Aorta (tissue), 5 donors: ENCODE results near the gene MSI2. TPM values are rescaled to one million over a fixed set of nuclear protein-coding genes. Genes with fewer than 3 reads are reported as not detected.

Source experiments
- ATAC-seq: fragments of 200-7000 bp; cut with Tn5 transposase; one replicate; pipeline ENCODE4 v1.9.1; 2022; ENCODE audit warnings: moderate library complexity; ENCODE audit not compliant: low FRiP score
- DNase-seq, 2 donors: peaks; one replicate each; pipeline ENCODE4 v3.0.0-alpha.2; 2020
- H3K27ac ChIP-seq, 2 donors: one replicate each; pipeline ENCODE4 v1.5.1; 2013; ENCODE audit warnings: low read length in 2 of 2, mild to moderate bottlenecking in 2 of 2, moderate library complexity in 2 of 2, control low read depth in 1 of 2, inconsistent platforms in 1 of 2, low read depth in 1 of 2
- H3K27me3 ChIP-seq, 2 donors: one replicate each; pipeline ENCODE4 v1.6.1; 2013; ENCODE audit warnings: control low read depth in 1 of 2, low read length in 1 of 2, mild to moderate bottlenecking in 1 of 2, moderate library complexity in 1 of 2; ENCODE audit not compliant: insufficient read depth in 2 of 2, control insufficient read depth in 1 of 2
- H3K36me3 ChIP-seq, 2 donors: one replicate each; pipeline ENCODE4 v1.6.1; 2013; ENCODE audit warnings: control low read depth in 1 of 2, low read length in 1 of 2, mild to moderate bottlenecking in 1 of 2; ENCODE audit not compliant: insufficient read depth in 2 of 2, control insufficient read depth in 1 of 2
- H3K4me1 ChIP-seq, 2 donors: one replicate each; pipeline ENCODE4 v1.6.1; 2013; ENCODE audit warnings: low read length in 2 of 2, control low read depth in 1 of 2, mild to moderate bottlenecking in 1 of 2, moderate library complexity in 1 of 2; ENCODE audit not compliant: insufficient read depth in 2 of 2, control insufficient read depth in 1 of 2
- H3K4me3 ChIP-seq, 2 donors: one replicate each; pipeline ENCODE4 v1.5.1; 2013; ENCODE audit warnings: low read length in 2 of 2, control low read depth in 1 of 2, mild to moderate bottlenecking in 1 of 2
- H3K9me3 ChIP-seq: one replicate; pipeline ENCODE4 v1.6.1; 2013; ENCODE audit warnings: mild to moderate bottlenecking, low read length; ENCODE audit not compliant: control insufficient read depth
- WGBS, 2 donors: extraction: QIAGEN DNeasy Blood & Tissue Kit; methylation state at CpG; one replicate each; pipeline ENCODE4 v1.1.7; 2013; 5-methylcytosine and 5-hydroxymethylcytosine counted together
- intact Hi-C, 2 donors: fragments of 100-400 bp; cut with DNase I; formaldehyde crosslinking; loops; one replicate each; pipeline versions ENCODE4 v1.14.2 to v1.15.0; 2022
- polyA plus RNA-seq, 2 donors: library from polyadenylated mRNA; stranded (reverse); fragments of 200-250 nt; gene quantifications; one replicate each; pipeline ENCODE4 v1.2.3, GENCODE V29; 2013
- total RNA-seq, 2 donors: library from RNA; stranded (reverse); fragmentation: NEBNext Ultra II Directional; extraction: Animal tissue kit (Norgen Biotek cat#: 25700); gene quantifications; one replicate each; pipeline ENCODE4 v1.2.1, GENCODE V29; 2021
- donor health status: healthy with polysubstance abuse.
- donor health status: Bipolar disorder and iron deficiency.
- donor health status: DM: no; HTN: no; CAD: no.
- donor health status: DM: no; HTN: no; CAD: no.
- donor health status: DM: yes; HTN: yes; CAD: no.

MSI2 gene
- total and polyA plus RNA-seq, 4 donors = 9.3 to 48.2 (median 29.1) TPM

DNA sequence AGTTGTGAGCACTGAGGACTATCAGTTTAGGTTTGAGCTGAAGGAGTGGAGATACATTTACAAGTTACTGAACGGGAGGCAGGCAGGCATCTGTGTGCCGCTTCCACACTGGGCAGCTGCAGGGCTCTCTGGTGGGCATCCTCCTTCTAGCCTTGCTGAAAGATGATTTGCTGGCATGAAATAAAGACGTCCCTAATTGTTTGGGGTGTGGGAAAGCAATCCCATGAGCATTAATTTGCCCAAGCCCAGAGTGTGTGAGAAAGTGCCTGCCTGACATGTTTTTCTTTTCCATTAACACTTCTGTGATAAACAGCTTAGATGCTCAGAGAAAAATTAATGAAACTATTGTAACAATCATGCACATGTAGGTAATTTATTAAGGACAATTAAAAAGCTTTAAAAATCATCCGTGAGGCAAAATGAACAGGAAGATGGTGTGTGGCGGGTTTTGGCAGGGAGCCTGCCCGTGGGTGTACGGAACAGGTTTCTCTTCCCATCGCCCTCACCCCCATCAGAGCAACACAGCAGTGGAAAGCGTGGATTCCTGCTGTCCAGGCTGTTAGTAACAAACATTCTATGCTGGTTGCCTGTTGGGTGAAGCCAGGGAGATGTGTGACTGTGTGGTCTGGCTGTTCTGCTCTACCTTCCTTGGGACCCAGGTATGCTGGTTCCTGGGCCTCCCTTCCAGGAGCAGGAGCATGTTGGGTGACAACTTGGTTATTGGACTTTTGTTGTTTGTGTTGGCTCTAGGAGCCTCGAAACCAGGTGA is 191.9 kb downstream of the MSI2 start:
- Histone ChIP-seq H3K27me3 (no peaks in the 10 kb centered on the region), H3K27ac (no peak overlapping the region), H3K4me1 (peaks cover 0 to 3% of the 10 kb centered on the region in 2 donors), H3K9me3 (no peaks in the 10 kb centered on the region), H3K36me3 (no peaks in the 10 kb centered on the region), H3K4me3 (no peak overlapping the region)
- 87 to 92% methylated on average over 10 of the region's 10 CpGs for WGBS, 2 donors
- ATAC-seq (no peak), DNase-seq (peak in 1 of 2 donors; percentile 57)
- intact Hi-C loops = loop anchor here in 1 of 2 donors (10.0 kb wide), 1 partner anchor 193 kb away; the partner anchor contains the start of gene MSI2

DNA sequence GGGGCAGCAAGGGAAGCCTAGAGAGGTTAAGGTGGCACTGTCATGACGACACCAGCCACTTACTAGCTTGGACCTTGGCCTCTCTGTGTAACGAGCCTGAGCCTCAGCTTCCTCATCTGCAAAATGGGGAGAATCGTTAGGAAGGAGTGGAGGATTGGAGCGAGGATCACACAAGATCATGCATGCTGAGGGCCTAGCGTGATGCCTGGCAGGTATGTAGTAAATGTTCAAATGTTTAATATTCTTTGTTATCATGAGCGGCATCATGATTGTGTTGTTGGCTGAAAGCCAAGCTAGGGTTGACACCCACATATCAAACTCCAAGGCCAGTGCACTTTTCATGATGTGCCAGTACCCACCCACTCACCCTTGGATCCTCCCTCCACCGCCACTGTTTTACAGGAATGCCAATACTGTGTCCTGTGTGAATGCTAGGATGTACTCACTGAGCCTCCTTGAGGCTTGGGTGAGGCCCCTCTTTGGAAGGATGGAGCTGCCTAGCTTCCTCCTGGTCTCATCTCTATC is 192.5 kb downstream of the MSI2 start:
- intact Hi-C loops = loop anchor here in 1 of 2 donors (10.0 kb wide), 1 partner anchor 194 kb away; the partner anchor contains the start of gene MSI2
- no peaks in the 10 kb centered on the region for H3K27me3 ChIP-seq
- no peak overlapping the region for H3K4me3 ChIP-seq
- no peak overlapping the region for H3K27ac ChIP-seq
- no peaks in the 10 kb centered on the region for H3K4me1 ChIP-seq
- DNase-seq = peak in 1 of 2 donors; percentile 31
- no peak for ATAC-seq
- WGBS, 2 donors = 96 to 98% methylated on average over 7 of the region's 7 CpGs
- no peaks in the 10 kb centered on the region for H3K9me3 ChIP-seq
- H3K36me3 ChIP-seq = no peaks in the 10 kb centered on the region

DNA sequence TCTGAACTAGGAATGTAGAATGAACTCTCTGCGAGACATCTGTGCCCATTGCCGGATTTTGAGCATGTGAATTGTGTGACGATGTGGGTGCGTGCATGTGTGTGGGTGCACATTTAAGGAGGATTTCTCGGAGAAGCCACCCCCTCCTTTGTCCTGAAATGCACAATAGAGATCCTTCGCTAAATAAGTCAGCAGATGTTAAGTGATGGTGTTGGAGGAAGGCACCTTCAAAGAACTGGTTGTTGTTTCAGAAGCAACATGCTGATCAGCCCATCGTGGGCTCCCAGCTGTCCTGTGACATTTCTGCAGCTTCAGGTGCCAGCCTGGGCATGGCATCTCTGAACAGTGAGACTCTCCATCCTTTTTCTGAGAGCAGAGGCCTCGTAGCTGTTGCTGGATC is 194.9 kb downstream of the MSI2 start:
- WGBS, 2 donors = 91 to 94% methylated on average over 8 of the region's 8 CpGs
- DNase-seq (no peak), ATAC-seq (no peak)
- no peaks in the 10 kb centered on the region for H3K9me3 ChIP-seq
- H3K27me3 ChIP-seq = no peaks in the 10 kb centered on the region
- H3K4me1 ChIP-seq = no peaks in the 10 kb centered on the region
- no peaks in the 10 kb centered on the region for H3K36me3 ChIP-seq
- no peak overlapping the region for H3K4me3 ChIP-seq
- no peak overlapping the region for H3K27ac ChIP-seq
- intact Hi-C loops = no loop called here

DNA sequence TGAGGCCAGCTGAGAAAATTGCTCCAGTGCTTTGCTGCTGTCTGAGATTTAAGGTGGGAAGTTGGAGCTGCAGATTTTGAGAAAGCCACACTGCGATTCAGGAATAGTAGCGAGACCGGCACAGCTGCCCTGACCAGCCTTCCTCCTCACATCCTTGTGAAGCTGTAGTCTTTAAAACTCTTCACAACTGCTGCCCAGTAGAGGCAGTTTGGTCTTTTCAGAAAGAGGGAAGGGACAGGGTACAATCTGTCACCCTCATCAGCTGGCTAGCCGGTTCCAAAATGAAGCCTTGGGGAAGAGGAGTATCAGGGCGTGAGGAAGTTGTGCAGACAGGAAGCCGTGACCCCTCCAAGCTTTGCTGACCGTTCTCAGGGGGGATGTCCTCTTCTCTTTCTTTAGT is 195.3 kb downstream of the MSI2 start:
- Histone ChIP-seq H3K4me1 (no peaks in the 10 kb centered on the region), H3K4me3 (no peak overlapping the region), H3K9me3 (no peaks in the 10 kb centered on the region), H3K36me3 (no peaks in the 10 kb centered on the region), H3K27me3 (no peaks in the 10 kb centered on the region), H3K27ac (no peak overlapping the region)
- no peak for ATAC-seq
- intact Hi-C loops = no loop called here
- no peak for DNase-seq
- 88 to 89% methylated on average over 7 of the region's 7 CpGs for WGBS, 2 donors

DNA sequence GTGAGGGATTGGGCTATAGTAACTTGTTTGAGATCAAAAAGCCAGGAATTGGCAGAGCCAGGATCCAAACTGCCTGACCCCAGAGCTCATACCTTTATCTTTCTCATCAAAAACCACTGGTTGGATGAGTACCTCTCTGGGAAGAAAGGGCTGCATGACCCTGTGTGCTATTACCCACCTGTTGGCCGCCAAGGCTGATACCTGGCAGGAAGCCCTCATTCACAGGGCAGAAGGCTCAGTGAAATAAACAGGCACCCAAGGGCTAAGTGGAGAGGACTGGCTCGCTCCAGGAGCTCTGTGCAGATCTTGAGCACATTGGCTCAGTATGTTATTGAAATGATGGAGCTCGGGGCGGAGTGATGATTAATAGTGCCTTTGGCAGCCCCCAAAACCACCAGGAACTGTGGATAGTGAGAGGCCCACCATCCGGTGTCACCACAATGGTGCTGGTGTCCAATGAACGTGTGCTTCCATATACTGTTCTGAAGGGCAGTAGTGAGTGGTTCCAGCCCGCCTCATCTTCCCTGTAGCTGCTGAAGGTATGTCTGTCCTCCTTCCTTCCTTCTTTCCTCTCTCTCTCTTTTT is 197.6 kb downstream of the MSI2 start:
- Histone ChIP-seq H3K36me3 (no peaks in the 10 kb centered on the region), H3K9me3 (no peaks in the 10 kb centered on the region), H3K4me3 (no peak overlapping the region), H3K4me1 (no peaks in the 10 kb centered on the region), H3K27ac (no peak overlapping the region), H3K27me3 (no peaks in the 10 kb centered on the region)
- DNase-seq (no peak), ATAC-seq (no peak)
- 89 to 90% methylated on average over 7 of the region's 7 CpGs for WGBS, 2 donors
- intact Hi-C loops = no loop called here

DNA sequence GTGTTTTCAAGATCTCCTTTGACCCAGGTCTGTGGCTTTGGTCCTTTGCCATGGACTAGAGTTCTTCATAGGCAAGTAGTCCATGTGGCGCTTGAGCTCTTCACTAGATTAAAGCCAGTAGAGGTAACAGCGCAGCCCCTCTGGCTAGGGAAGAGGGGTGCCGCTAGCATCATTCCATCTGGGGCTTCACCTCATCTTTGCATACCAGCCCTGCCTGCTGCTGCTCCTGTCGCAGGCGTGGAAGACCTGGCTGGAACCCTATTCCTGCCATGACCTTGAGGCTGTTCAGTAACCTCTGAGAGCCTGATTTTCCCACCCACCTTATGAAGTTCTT is 198.4 kb downstream of the MSI2 start:
- intact Hi-C loops = no loop called here
- ATAC-seq (no peak), DNase-seq (no peak)
- Histone ChIP-seq H3K36me3 (no peaks in the 10 kb centered on the region), H3K9me3 (no peaks in the 10 kb centered on the region), H3K27me3 (no peaks in the 10 kb centered on the region), H3K27ac (no peak overlapping the region), H3K4me1 (no peaks in the 10 kb centered on the region), H3K4me3 (no peak overlapping the region)
- 96 to 98% methylated on average over 5 of the region's 5 CpGs for WGBS, 2 donors

DNA sequence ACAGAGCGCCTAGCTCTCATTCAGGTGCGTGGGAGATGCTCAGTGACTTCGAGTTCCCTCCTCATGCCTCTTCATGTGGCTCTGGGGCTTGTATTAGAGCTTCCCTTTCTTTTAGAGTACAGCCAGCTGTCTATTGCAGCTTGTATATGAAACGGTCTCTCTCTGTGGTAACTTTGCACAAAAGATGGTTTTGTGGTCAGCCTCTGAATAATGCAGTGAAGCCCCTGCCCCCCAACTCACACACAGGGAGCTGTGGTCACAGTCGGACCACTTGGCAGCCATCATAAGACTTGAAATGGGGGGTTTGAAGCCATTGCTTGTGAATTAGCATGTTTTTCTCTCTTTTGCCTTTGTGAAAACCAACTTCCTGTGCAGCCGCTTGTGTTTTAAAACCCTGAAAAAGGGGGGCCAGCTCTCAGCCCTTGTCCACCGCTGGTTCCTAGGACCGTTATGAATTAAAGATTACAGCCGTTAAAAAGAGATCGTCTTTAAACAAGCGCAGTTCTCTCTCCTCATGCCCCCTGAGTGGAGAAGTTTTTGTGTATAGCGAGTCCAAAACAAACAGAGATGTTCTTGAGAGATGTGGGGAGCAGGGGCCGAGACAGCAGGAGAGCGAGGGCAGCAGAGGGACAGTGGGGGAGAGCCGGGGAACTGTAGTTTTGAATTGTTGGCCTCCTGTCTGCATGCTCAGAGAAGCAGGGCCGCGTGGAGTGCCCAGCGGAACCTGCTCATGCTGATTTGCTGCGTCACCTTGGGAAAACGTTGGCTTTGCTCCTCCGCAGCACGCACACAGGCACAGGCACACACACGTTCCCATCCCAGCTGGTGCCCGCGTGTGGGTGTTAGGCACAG is 199.0 kb downstream of the MSI2 start:
- ATAC-seq = no peak
- Histone ChIP-seq H3K9me3 (no peaks in the 10 kb centered on the region), H3K27me3 (no peaks in the 10 kb centered on the region), H3K27ac (no peak overlapping the region), H3K4me3 (no peak overlapping the region), H3K4me1 (no peaks in the 10 kb centered on the region), H3K36me3 (no peaks in the 10 kb centered on the region)
- WGBS, 2 donors = 62 to 73% methylated on average over 25 of the region's 25 CpGs
- intact Hi-C loops = no loop called here
- DNase-seq = no peak

DNA sequence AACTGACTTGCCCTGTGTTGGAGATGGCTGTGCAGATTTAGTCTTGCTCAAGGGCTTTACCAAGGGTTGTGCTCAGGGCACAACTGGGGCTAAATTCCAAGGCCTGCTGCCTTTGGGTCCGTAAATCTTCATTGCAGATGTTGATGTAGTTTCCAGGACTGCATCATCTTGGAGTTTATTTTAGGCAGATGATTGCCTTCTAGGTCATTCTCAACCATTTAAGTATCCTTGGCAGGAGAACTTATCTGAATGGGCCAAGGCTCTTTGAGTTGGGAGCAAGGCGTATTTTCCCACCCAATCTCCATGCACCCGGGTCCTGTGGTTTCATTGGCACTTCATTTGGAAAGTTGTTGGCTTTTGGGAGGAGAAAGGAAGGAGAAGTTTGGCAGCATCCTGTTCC is 200.3 kb downstream of the MSI2 start:
- Histone ChIP-seq H3K9me3 (no peaks in the 10 kb centered on the region), H3K4me1 (no peaks in the 10 kb centered on the region), H3K27ac (no peak overlapping the region), H3K36me3 (no peaks in the 10 kb centered on the region), H3K27me3 (no peaks in the 10 kb centered on the region), H3K4me3 (no peak overlapping the region)
- intact Hi-C loops = no loop called here
- 23 to 28% methylated on average over 3 of the region's 3 CpGs for WGBS, 2 donors
- DNase-seq (no peak), ATAC-seq (peak; percentile 17)
